Chondrocyte (in vitro differentiated cells): ENCODE data around the gene ERO1A. TPM values are rescaled to one million over a fixed set of nuclear protein-coding genes. Genes with fewer than 3 reads are reported as not detected.
A peak's percentile ranks its signal among the peaks of the same experiment; 100 is the strongest.

Experiments
- DNase-seq: peaks from one replicate; pipeline ENCODE4 v3.0.0; 2021; ENCODE audit warnings: mixed read lengths, low spot score
- H3K27ac Mint-ChIP-seq: one replicate; pipeline ENCODE4 v1.8.0; 2021; ENCODE audit warnings: mild to moderate bottlenecking, moderate library complexity, mixed read lengths; ENCODE audit not compliant: unreplicated experiment
- H3K27me3 Mint-ChIP-seq: 2 replicates; pipeline ENCODE4 v1.8.0; 2021; ENCODE audit warnings: low read depth, mixed read lengths
- H3K36me3 Mint-ChIP-seq: 2 replicates; pipeline ENCODE4 v1.8.0; 2021; ENCODE audit warnings: low read depth, mixed read lengths
- H3K4me1 Mint-ChIP-seq: 2 replicates; pipeline ENCODE4 v1.8.0; 2021; ENCODE audit warnings: low read depth, mild to moderate bottlenecking, mixed read lengths
- H3K4me3 Mint-ChIP-seq: one replicate; pipeline ENCODE4 v1.8.0; 2021; ENCODE audit warnings: mild to moderate bottlenecking, moderate library complexity, mixed read lengths; ENCODE audit not compliant: unreplicated experiment
- H3K9me3 Mint-ChIP-seq: 2 replicates; pipeline ENCODE4 v1.8.0; 2021; ENCODE audit warnings: low read depth, mixed read lengths
- CTCF ChIP-seq: fragments of 200-600 bp; sonication (generic); IDR thresholded peaks from 2 replicates; pipeline ENCODE4 v1.5.0; 2021; ENCODE audit warnings: antibody characterized with exemption, mild to moderate bottlenecking, moderate library complexity
- total RNA-seq: library from RNA; stranded (reverse); gene quantifications from 3 replicates; pipeline ENCODE4 v1.2.1, GENCODE V29; 2021

The ERO1A gene
- total RNA-seq, 1 donor from 2014 or later = 58.7 TPM

- H3K36me3 Mint-ChIP-seq = no peaks in the 10 kb centered on the region
- H3K4me3 Mint-ChIP-seq = peak overlapping the region; percentile 87
- H3K9me3 Mint-ChIP-seq = no peaks in the 10 kb centered on the region
- no peak for TF ChIP-seq CTCF
- DNase-seq = no peak
- H3K27ac Mint-ChIP-seq = peak overlapping the region; percentile 96
- H3K27me3 Mint-ChIP-seq = no peaks in the 10 kb centered on the region
- H3K4me1 Mint-ChIP-seq = peaks cover 34% of the 10 kb centered on the region
These were observed 437 bp downstream of the ERO1A start for GRCh38 chr14:52694761-52695480.

GRCh38 chr14:52693532-52693931 is 1.8 kb downstream of the ERO1A start:
- no peaks in the 10 kb centered on the region for H3K36me3 Mint-ChIP-seq
- H3K9me3 Mint-ChIP-seq = no peaks in the 10 kb centered on the region
- no peak for TF ChIP-seq CTCF
- H3K4me3 Mint-ChIP-seq = peak overlapping the region; percentile 28
- H3K27me3 Mint-ChIP-seq = no peaks in the 10 kb centered on the region
- no peak overlapping the region for H3K27ac Mint-ChIP-seq
- H3K4me1 Mint-ChIP-seq = peaks cover 34% of the 10 kb centered on the region
- no peak for DNase-seq

- no peak overlapping the region for H3K27ac Mint-ChIP-seq
- no peaks in the 10 kb centered on the region for H3K36me3 Mint-ChIP-seq
- H3K27me3 Mint-ChIP-seq = no peaks in the 10 kb centered on the region
- no peak for TF ChIP-seq CTCF
- no peaks in the 10 kb centered on the region for H3K9me3 Mint-ChIP-seq
- no peak for DNase-seq
- no peak overlapping the region for H3K4me3 Mint-ChIP-seq
- H3K4me1 Mint-ChIP-seq = peaks cover 34% of the 10 kb centered on the region
These were observed 2.3 kb downstream of the ERO1A start for GRCh38 chr14:52693036-52693435.

GRCh38 chr14:52692248-52692962 is 3.0 kb downstream of the ERO1A start:
- no peak overlapping the region for H3K27ac Mint-ChIP-seq
- no peak for TF ChIP-seq CTCF
- no peaks in the 10 kb centered on the region for H3K36me3 Mint-ChIP-seq
- H3K27me3 Mint-ChIP-seq = no peaks in the 10 kb centered on the region
- H3K9me3 Mint-ChIP-seq = no peaks in the 10 kb centered on the region
- no peak for DNase-seq
- H3K4me1 Mint-ChIP-seq = peaks cover 34% of the 10 kb centered on the region
- no peak overlapping the region for H3K4me3 Mint-ChIP-seq

- no peak for TF ChIP-seq CTCF
- H3K27ac Mint-ChIP-seq = no peak overlapping the region
- H3K36me3 Mint-ChIP-seq = no peaks in the 10 kb centered on the region
- no peak overlapping the region for H3K4me3 Mint-ChIP-seq
- H3K9me3 Mint-ChIP-seq = no peaks in the 10 kb centered on the region
- DNase-seq = no peak
- H3K27me3 Mint-ChIP-seq = no peaks in the 10 kb centered on the region
- H3K4me1 Mint-ChIP-seq = peaks cover 37% of the 10 kb centered on the region
These were observed 4.2 kb downstream of the ERO1A start for GRCh38 chr14:52690983-52691760.
